ENCODE data around the gene CD34.
"Not testable (repeated sequence)": the region's sequence is repeated elsewhere in the genome, so short reads cannot be mapped to it uniquely, and the experiment has no call there.

Gene CD34

GRCh38 chr1:207933205-207933800, 22.4 kb upstream of the CD34 start:
- no peak for DNase-seq (ENCODE audit: low spot score)

DNA sequence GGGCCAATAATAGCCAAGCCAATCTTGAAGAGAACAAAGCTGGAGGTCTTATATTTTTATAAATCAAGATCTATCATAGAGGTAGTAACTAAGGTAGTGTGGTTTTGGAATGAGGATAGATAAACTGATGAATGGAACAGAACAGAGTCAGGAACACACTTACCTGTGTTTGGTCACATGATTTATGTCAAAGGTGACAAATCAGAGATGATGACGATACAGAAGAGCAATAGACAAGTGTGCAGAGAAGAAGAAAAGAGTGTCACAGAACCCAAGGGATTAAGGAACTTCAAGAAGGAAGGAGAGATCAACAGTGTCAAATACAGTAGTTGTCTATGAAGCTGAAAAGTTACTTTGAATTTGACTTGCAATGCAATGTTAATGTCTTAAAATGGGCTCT, 16.1 kb upstream of the CD34 start:
- DNase-seq (ENCODE audit: low spot score) = no peak

DNA sequence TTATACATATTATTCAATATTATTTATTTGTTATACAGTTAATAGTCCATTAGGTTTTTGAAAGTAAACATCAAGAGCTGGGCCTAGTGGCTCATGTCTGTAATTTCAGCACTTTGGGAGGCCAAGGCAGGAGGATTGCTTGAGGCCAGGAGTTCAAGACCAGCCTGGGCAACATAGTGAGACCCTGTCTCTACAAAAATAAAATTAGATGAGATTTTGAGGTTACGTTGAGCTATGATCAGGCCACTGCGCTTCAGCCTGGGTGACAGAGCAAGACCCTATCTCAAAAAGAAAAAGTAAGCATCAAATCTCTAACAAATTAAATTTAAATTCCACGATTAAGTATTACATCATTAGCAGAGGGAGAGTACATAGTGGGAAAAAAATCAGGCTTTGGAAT, 15.0 kb upstream of the CD34 start:
- not testable (repeated sequence) for DNase-seq (ENCODE audit: low spot score)

DNA sequence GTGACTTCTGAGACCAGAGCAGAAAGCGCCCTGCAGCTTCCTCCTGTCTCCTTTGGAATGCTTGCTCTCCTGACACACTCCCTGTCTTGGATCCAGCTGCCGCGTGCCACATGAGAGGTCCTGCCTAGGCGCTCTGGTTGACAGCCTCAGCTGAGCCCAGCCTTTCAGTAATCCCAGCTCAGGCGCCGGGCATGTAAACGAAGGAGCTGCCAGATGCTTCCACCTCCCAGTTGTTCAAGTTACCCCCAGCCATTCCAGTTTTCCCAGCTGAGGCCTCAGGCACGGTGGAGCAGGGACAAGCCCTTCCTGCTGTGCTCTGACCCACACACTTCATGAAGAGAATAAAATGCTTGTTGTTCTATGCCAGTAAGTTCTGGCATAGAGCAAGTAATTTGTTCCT, 14.3 kb upstream of the CD34 start:
- DNase-seq (ENCODE audit: low spot score) = no peak

- no peak for DNase-seq (ENCODE audit: low spot score)
Measured at GRCh38 chr1:207923561-207923960, 12.6 kb upstream of the CD34 start.

DNA sequence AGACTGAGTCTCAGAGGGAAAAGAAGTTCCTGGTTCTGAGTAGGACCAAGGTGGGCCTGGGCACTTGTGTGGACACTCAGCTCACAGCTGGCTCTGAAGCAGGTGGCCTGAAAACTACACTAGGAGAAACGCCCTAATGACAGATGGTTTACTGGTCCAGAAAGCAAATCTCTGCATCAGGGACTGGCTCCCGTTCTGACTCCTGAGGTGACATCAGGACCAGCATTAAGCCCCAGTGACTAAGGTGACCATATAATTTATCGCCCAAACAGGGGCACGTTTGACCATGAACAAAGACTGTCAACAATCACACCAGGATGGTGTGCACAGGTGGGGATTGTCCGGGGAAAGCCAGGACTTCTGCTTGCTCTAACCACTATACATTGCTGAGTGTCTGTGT, 12.2 kb upstream of the CD34 start:
- DNase-seq (ENCODE audit: low spot score) = no peak

DNA sequence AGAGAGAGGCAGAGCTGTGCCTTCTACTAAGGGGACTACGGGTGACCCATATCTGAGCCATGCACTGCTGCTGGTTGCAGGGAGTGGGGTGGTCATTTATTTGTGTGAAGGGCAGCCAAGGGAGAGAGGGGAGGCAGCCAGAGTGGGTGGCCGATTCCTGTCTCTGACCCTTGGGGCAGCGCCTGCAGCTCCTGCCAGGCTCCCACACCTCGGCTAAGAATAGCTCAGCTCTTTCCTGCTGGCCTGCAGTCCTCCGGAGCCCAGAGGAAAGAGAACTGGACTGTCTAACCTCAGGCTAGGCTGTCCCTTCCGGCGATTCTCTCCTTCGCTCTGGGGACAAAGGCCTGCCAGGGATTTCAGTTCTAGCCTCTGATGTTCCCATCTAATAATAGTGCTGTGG, 11.6 kb upstream of the CD34 start:
- DNase-seq (ENCODE audit: low spot score) = no peak

GRCh38 chr1:207921321-207921720, 10.4 kb upstream of the CD34 start:
- DNase-seq (ENCODE audit: low spot score) = no peak

GRCh38 chr1:207920444-207921021, 9.6 kb upstream of the CD34 start:
- DNase-seq (ENCODE audit: low spot score) = no peak

GRCh38 chr1:207919523-207920170, 8.7 kb upstream of the CD34 start:
- DNase-seq (ENCODE audit: low spot score) = no peak

DNA sequence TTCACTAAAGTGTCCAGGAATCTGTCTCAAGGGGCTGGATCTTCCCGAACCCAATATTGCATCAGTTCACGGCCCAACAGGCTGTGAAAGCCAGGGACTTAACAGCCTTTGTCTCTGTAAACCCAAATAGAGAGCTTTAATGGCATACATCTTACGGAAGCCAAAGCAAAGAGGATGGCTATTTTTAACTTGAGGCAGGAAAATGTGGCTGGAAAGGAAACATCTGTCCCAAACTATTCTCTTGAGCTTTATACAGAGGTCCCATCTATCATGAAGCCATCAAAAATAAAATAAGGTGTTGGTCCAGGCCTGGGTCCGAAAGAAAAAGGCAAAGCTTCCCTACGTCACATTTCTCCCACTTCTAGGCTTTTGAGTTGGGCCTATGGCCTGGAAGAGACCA, 7.7 kb upstream of the CD34 start:
- no peak for DNase-seq (ENCODE audit: low spot score)

GRCh38 chr1:207918011-207918410, 7.1 kb upstream of the CD34 start:
- no peak for DNase-seq (ENCODE audit: low spot score)

- DNase-seq (ENCODE audit: low spot score) = no peak
Measured at GRCh38 chr1:207917080-207917479, 6.2 kb upstream of the CD34 start.

DNA sequence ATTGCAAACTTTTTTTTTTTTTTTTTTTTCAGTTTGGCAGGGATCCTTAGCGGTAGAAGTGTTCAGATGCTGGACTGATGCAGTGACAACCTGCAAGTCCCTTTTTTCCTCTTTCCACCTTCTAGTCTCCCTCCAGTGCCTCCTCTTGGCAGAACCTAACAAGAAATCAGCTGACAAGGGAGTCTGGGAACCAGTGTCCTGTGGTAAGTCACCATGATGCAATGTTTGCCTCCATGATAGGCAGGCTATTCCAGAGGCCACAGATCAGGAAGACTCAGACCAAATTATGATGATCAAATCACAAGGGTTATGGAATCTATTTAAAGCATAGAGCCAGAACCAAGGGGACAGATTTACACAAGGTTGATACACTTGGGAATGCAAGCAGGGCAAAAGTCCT, 3.0 kb upstream of the CD34 start:
- no peak for DNase-seq (ENCODE audit: low spot score)

GRCh38 chr1:207911856-207912760, 1.2 kb upstream of the CD34 start:
- DNase-seq (ENCODE audit: low spot score) = no peak

DNA sequence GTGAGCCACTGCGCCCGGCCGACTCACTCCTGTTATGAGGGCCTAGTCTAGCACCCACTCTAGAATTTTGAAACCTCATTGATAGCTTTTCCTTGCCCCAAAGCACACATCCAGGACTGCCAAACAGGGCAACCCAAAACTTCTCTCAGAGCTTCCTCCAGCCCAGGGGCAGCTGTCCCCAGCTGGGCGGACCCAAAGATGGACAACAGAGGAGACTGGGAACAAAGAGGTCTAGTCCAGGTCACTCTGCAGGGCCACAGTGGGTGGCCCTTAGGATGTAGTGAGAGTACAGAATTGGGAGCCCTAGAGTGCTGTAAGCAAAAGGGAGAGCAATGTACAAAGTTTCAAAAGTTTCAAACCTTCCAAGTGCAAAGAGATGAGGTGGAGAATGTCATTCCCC, 1.2 kb downstream of the CD34 start:
- DNase-seq (ENCODE audit: low spot score) = no peak

GRCh38 chr1:207908107-207908734, 2.7 kb downstream of the CD34 start:
- no peak for DNase-seq (ENCODE audit: low spot score)

- DNase-seq (ENCODE audit: low spot score) = no peak
Measured at GRCh38 chr1:207904391-207904790, 6.5 kb downstream of the CD34 start.

DNA sequence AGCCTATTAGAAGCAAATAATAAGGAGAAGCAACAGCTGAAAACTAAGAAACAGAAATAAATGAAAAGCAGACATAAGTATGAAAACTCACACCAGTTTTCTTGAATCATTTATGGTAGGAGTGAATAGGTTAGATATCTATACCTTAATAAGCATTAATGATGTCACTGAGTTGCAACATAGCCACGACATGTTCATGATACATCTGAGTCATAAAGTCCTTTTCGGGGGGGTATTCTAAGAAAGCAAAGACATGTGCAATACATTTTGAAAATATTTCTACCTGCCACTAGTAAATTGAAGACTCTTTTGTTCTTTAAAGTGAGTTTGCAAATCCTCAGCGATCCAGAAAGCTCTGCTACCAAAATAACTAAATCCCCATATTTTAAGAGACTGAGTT, 7.2 kb downstream of the CD34 start:
- DNase-seq (ENCODE audit: low spot score) = no peak

DNA sequence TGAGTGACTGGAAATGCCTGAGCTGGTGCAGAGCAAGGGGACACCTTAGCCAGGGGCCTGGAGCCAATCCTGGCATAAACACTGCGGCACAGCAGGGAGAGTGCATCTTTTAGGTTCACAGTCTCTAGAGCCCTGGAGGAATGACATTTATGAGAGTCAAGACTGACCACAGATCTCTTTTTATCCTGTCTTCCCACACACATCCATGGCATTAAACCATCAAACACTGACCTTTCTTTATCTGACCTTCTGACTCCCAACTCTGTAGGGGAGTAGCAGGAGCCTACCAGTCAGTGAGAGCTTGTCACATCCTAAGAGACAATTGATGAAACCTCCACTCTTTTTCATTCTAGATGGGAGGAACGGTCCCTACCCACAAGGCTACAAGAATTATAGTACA, 7.9 kb downstream of the CD34 start:
- DNase-seq (ENCODE audit: low spot score) = no peak

DNA sequence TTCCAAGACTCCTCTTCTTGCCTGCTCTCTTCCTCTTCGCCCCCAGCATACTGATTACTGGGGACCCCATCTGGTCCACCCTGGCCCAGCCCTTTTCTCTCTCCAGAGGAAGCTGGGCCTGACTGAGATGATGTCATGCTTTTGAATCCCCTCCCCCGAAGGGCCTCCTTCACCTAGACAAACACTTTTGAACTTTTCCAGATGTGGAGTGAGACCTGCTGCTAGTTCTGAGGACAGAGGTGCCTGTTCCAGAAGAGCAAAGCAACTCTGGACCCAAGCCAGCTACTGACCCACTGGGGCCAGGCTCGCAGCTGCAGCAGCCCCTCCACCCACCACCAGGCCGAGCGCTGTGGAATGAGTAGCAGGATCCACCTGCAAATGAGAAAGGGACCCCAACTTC, 8.4 kb downstream of the CD34 start:
- DNase-seq (ENCODE audit: low spot score) = no peak

- DNase-seq (ENCODE audit: low spot score) = no peak
Measured at GRCh38 chr1:207901041-207901653, 9.8 kb downstream of the CD34 start.

All from LoVo (cell line).